Spleen (tissue), 7 donors: Measurements from ENCODE around the gene TMEM259.

Source experiments
- POLR2AphosphoS5 ChIP-seq, 3 donors: sonication (generic); formaldehyde crosslinking; IDR thresholded peaks; one replicate each; pipeline ENCODE4 v1.5.1; 2017; ENCODE audit warnings: antibody characterized with exemption in 3 of 3
- TF ChIP-seq, protein P1 (sequence below), 11 experiments: fragments of 200-600 bp in 7 of 11; fragments of 450-650 bp in 4 of 11; sonication (generic) in 4 of 11; IDR thresholded peaks in 8 of 11; conservative IDR thresholded peaks in 3 of 11; 1 replicate in 7 of 11; 2 replicates in 4 of 11; pipeline versions ENCODE4 v1.4.0 to v1.8.0; 2016 to 2021; ENCODE audit warnings: antibody characterized with exemption in 11 of 11, inconsistent platforms in 4 of 11, mild to moderate bottlenecking in 1 of 11
- donor health status: DM: no; HTN: no; CAD: no; lungs with moderate emphysema.
- donor health status: DM: no; HTN: no; CAD: no.
- donor health status: DM: no; HTN: no; CAD: no.

GRCh38 chr19:1070576-1070930 is 49.6 kb upstream of the TMEM259 start:
- TF ChIP-seq, protein P1, sequence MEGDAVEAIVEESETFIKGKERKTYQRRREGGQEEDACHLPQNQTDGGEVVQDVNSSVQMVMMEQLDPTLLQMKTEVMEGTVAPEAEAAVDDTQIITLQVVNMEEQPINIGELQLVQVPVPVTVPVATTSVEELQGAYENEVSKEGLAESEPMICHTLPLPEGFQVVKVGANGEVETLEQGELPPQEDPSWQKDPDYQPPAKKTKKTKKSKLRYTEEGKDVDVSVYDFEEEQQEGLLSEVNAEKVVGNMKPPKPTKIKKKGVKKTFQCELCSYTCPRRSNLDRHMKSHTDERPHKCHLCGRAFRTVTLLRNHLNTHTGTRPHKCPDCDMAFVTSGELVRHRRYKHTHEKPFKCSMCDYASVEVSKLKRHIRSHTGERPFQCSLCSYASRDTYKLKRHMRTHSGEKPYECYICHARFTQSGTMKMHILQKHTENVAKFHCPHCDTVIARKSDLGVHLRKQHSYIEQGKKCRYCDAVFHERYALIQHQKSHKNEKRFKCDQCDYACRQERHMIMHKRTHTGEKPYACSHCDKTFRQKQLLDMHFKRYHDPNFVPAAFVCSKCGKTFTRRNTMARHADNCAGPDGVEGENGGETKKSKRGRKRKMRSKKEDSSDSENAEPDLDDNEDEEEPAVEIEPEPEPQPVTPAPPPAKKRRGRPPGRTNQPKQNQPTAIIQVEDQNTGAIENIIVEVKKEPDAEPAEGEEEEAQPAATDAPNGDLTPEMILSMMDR (IDR thresholded peaks at IDR 0.05 in 8 of 11, conservative IDR thresholded peaks at IDR 0.05 in 3 of 11), result no peak
- no peak for TF ChIP-seq POLR2AphosphoS5 (IDR thresholded peaks at IDR 0.05)
